BJ (cell line): ENCODE data around the gene TBCA. TPM values are rescaled to one million over a fixed set of nuclear protein-coding genes. Genes with fewer than 3 reads are reported as not detected.

Source experiments
- CTCF ChIA-PET: fragments of 350-600 bp; formaldehyde crosslinking; extraction: SDS; loops from one replicate; lab custom pipeline; 2021; ENCODE audit warnings: antibody characterized with exemption, inconsistent platforms; lab: Yijun Ruan, JAX
- POLR2A ChIA-PET: fragments of 300-600 bp; sonication (Branson Sonifier 250); formaldehyde crosslinking; extraction: SDS; loops from one replicate; lab custom pipeline; 2021; ENCODE audit warnings: antibody characterized with exemption; lab: Charles Lee
- DNase-seq: peaks from one replicate; pipeline ENCODE4 v3.0.0-alpha.2; 2011; ENCODE audit warnings: low read depth
- H3K27me3 ChIP-seq: 2 replicates; pipeline ENCODE4 v1.6.0; 2011; ENCODE audit warnings: low read length; ENCODE audit not compliant: control insufficient read depth, insufficient read depth
- H3K36me3 ChIP-seq: 2 replicates; pipeline ENCODE4 v1.5.1; 2011; ENCODE audit warnings: low read length; ENCODE audit not compliant: control insufficient read depth, insufficient read depth
- H3K4me3 ChIP-seq: 2 replicates; pipeline ENCODE4 v1.5.1; 2011; ENCODE audit warnings: low read depth, mild to moderate bottlenecking, control low read depth, low read length
- CTCF ChIP-seq: IDR thresholded peaks from 2 replicates; pipeline ENCODE4 v1.5.1; 2011; ENCODE audit warnings: low read depth, mild to moderate bottlenecking, control low read depth, inconsistent platforms, low read length, moderate library complexity; ENCODE audit not compliant: insufficient read depth
- polyA plus RNA-seq: library from polyadenylated mRNA; depleted of rRNA; stranded (reverse); fragments of >200 nt; gene quantifications from 2 replicates; pipeline ENCODE4 v1.2.3, GENCODE V29; 2011

TBCA gene
- polyA plus RNA-seq, 1 experiment: 41.7 TPM

- Histone ChIP-seq H3K4me3 (no peak overlapping the region), H3K27me3 (peaks cover 13% of the 10 kb centered on the region), H3K36me3 (no peaks in the 10 kb centered on the region)
- TF ChIP-seq CTCF: no peak
- no peak for DNase-seq
- POLR2A ChIA-PET: no interaction called here
- CTCF ChIA-PET: no interaction called here
Observed at GRCh38 chr5:77670526-77670925, 105.6 kb downstream of the TBCA start.

GRCh38 chr5:77669677-77670076, 106.5 kb downstream of the TBCA start:
- no peaks in the 10 kb centered on the region for H3K36me3 ChIP-seq
- H3K27me3 ChIP-seq: peaks cover 13% of the 10 kb centered on the region
- CTCF ChIA-PET: no interaction called here
- no peak for DNase-seq
- TF ChIP-seq CTCF: no peak
- POLR2A ChIA-PET: no interaction called here
- H3K4me3 ChIP-seq: no peak overlapping the region

- H3K4me3 ChIP-seq: no peak overlapping the region
- ChIA-PET POLR2A (no interaction called here), CTCF (interaction anchor here (0.6 to 1.4 kb wide), 2 partner anchors 17 to 510 kb away, joined by 3 to 5 read pairs; no protein-coding TSS in a partner anchor)
- H3K27me3 ChIP-seq: peaks cover under 1% of the 10 kb centered on the region
- H3K36me3 ChIP-seq: no peaks in the 10 kb centered on the region
- DNase-seq: no peak
- TF ChIP-seq CTCF: no peak
Observed at GRCh38 chr5:77663090-77663863, 112.9 kb downstream of the TBCA start.

- TF ChIP-seq CTCF: no peak
- no peaks in the 10 kb centered on the region for H3K36me3 ChIP-seq
- DNase-seq: no peak
- H3K4me3 ChIP-seq: no peak overlapping the region
- CTCF ChIA-PET: interaction anchor here (0.7 to 1.4 kb wide), 2 partner anchors 16 to 594 kb away, joined by 4 to 5 read pairs; no protein-coding TSS in a partner anchor
- H3K27me3 ChIP-seq: no peaks in the 10 kb centered on the region; the same call in 1 of the 2 replicates
- POLR2A ChIA-PET: no interaction called here
Observed at GRCh38 chr5:77662635-77663034, 113.5 kb downstream of the TBCA start.

- ChIA-PET CTCF (interaction anchor here (1.0 kb wide), 1 partner anchor 140 kb away, joined by 3 read pairs; no protein-coding TSS in a partner anchor), POLR2A (no interaction called here)
- Histone ChIP-seq H3K27me3 (peaks cover 2% of the 10 kb centered on the region), H3K4me3 (no peak overlapping the region), H3K36me3 (no peaks in the 10 kb centered on the region)
- no peak for DNase-seq
- TF ChIP-seq CTCF: no peak
Observed at GRCh38 chr5:77658662-77659061, 117.5 kb downstream of the TBCA start.
